GM18951 (cell line): ENCODE results near the gene RAVER2.
"Not testable (repeated sequence)": the region's sequence is repeated elsewhere in the genome, so short reads cannot be mapped to it uniquely, and the experiment has no call there.

Source experiments
- POLR2A ChIP-seq: IDR thresholded peaks from 4 replicates; pipeline ENCODE4 v1.6.1; 2011; ENCODE audit warnings: mild to moderate bottlenecking; ENCODE audit not compliant: insufficient read length, insufficient read depth; ENCODE audit errors: extremely low read depth
- in situ Hi-C: fragments of 300-500 bp; cut with MboI; formaldehyde crosslinking; loops from one replicate; pipeline ENCODE4 v1.12.0; 2022; ENCODE audit warnings: low sequenced_read_pairs, mixed read lengths, inconsistent platforms; ENCODE audit not compliant: unreplicated experiment

RAVER2 gene

GRCh38 chr1:64744492-64745180, at the start of gene RAVER2:
RAVER2 (plus strand) TSS chr1:64745075; CDS start chr1:64745173, 98 bp downstream.
- no peak for TF ChIP-seq POLR2A
- in situ Hi-C loops: no loop called here

GRCh38 chr1:64696879-64697278, 48.0 kb upstream of the RAVER2 start:
- no peak for TF ChIP-seq POLR2A
- in situ Hi-C loops: no loop called here

- no peak for TF ChIP-seq POLR2A
- in situ Hi-C loops: no loop called here
Observed at GRCh38 chr1:64699327-64699726, 45.5 kb upstream of the RAVER2 start.

- TF ChIP-seq POLR2A: no peak
- in situ Hi-C loops: no loop called here
Observed at GRCh38 chr1:64701071-64701470, 43.8 kb upstream of the RAVER2 start.

GRCh38 chr1:64701886-64702285, 43.0 kb upstream of the RAVER2 start:
- in situ Hi-C loops: no loop called here
- no peak for TF ChIP-seq POLR2A

- in situ Hi-C loops: not testable (repeated sequence)
Observed at GRCh38 chr1:64702670-64703069, 42.2 kb upstream of the RAVER2 start.

GRCh38 chr1:64703600-64703999, 41.3 kb upstream of the RAVER2 start:
- TF ChIP-seq POLR2A: no peak
- in situ Hi-C loops: no loop called here

GRCh38 chr1:64705591-64705990, 39.3 kb upstream of the RAVER2 start:
- in situ Hi-C loops: no loop called here
- no peak for TF ChIP-seq POLR2A

- in situ Hi-C loops: no loop called here
- TF ChIP-seq POLR2A: no peak
Observed at GRCh38 chr1:64711266-64711665, 33.6 kb upstream of the RAVER2 start.

- TF ChIP-seq POLR2A: no peak
- in situ Hi-C loops: no loop called here
Observed at GRCh38 chr1:64712049-64712448, 32.8 kb upstream of the RAVER2 start.

GRCh38 chr1:64715186-64715585, 29.7 kb upstream of the RAVER2 start:
- in situ Hi-C loops: no loop called here
- no peak for TF ChIP-seq POLR2A

- in situ Hi-C loops: no loop called here
- no peak for TF ChIP-seq POLR2A
Observed at GRCh38 chr1:64721135-64721534, 23.7 kb upstream of the RAVER2 start.

- in situ Hi-C loops: no loop called here
- no peak for TF ChIP-seq POLR2A
Observed at GRCh38 chr1:64721576-64722145, 23.2 kb upstream of the RAVER2 start.

GRCh38 chr1:64727861-64728260, 17.0 kb upstream of the RAVER2 start:
- no peak for TF ChIP-seq POLR2A
- in situ Hi-C loops: no loop called here

- no peak for TF ChIP-seq POLR2A
- in situ Hi-C loops: no loop called here
Observed at GRCh38 chr1:64733581-64734286, 11.1 kb upstream of the RAVER2 start.

GRCh38 chr1:64734287-64734652, 10.6 kb upstream of the RAVER2 start:
- no peak for TF ChIP-seq POLR2A
- in situ Hi-C loops: no loop called here

- in situ Hi-C loops: not testable (repeated sequence)
Observed at GRCh38 chr1:64740687-64741086, 4.2 kb upstream of the RAVER2 start.
